Measurements from ENCODE around the gene PPFIA1. TPM values are rescaled to one million over a fixed set of nuclear protein-coding genes. Genes with fewer than 3 reads are reported as not detected.
"Not testable (repeated sequence)": the region's sequence is repeated elsewhere in the genome, so short reads cannot be mapped to it uniquely, and the experiment has no call there.

The PPFIA1 gene
- total RNA-seq, 1 experiment from 2014 or later, result 24.3 TPM

DNA sequence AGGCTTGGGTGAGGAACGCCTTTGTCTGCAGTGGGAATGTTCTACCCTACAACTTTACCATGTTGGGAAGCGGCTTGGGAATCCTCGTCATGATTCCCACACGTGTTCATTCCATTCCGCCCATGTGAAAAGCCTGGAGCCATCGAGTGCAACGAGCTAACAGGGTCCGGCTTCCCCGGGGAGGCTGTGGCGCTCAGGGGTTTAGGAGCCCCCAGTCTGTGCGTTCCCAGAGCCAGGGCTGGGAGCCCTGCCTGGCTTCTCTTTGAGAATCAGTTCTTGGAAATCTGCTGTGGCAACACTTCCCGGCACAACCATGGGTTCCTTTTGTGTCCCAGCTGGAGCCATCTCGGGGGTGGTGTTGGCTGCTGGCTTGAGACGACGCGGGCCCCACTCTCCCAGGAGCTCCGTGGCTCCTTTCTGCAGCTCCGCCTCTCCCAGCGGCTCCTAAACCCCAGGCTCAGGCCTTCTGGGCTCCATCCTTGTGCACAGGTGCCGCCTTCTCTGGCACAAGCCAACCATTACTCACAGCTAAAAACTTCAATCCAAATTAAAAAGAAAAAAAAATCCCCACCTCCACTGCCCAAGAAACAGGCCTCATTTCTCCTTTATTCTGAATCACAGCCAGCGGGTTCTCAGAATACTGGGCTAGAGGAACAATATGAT lies 18.7 kb upstream of the PPFIA1 start:
- peak; percentile 66 for DNase-seq (ENCODE audit: low read depth)

DNA sequence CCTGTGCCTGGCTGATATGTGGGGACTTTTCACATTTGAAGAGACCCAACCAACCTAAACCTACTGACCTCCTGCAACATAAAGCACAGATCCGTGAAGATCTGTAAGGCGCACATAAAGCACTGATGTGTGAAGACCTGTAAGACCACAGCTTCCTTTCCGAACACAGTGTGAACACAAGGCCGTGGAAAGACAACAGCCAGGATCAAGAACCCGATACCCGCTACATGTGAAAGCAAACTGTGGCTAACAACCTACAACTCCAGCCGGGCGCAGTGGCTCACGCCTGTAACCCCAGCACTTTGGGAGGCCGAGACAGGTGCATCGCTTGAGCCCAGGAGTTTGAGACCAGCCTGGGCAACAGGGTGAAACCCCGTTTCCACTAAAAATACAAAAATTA lies 17.6 kb upstream of the PPFIA1 start:
- no peak for DNase-seq (ENCODE audit: low read depth)

DNA sequence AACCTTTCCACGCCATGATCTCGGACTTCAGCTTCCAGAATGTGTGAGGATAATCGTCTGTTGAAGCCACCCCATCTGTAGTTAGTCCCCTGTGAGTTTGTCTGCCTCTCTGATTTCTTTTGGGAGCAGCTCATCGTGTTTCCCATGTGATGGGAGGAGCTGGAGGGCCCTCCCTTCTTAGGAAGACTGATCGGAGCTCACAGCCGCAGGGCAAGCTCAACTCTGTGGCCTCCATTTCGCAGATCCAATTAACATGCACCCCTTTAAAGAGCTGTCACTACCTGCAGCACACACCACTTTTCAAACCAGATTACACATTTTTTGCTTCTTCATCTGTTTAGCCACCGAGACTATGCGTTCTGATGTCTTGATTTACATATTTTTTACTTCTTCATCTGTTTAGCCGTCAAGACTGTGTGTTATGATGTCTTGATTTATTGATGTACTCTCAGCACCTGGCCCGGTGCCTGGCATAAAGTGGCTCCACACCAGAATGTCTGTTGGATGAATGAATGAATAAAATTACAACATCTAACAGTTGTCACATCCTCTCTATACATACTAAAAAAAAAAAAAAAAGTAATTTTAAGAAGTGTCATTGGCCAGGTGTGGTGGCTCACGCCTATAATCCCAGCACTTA lies 14.9 kb upstream of the PPFIA1 start:
- DNase-seq (ENCODE audit: low read depth), result no peak

DNA sequence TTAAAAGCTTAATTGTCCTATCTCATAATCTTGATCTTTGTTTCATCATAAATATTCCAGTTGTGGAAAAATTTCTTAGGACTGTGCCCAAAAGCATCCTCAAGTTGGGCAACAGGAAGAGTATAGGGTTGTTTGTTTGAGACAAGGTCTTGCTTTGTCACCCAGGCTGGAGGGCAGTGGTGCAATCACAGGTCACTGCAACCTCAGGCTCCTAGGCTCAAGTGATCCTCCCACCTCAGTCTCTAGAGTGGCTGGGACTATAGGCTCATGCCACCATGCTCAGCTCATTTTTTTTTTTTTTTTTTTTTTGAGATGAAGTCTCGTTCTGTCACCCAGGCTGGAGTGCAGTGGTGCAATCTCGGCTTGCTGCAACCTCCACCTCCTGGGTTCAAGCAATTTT lies 11.4 kb upstream of the PPFIA1 start:
- DNase-seq (ENCODE audit: low read depth), result not testable (repeated sequence)

DNA sequence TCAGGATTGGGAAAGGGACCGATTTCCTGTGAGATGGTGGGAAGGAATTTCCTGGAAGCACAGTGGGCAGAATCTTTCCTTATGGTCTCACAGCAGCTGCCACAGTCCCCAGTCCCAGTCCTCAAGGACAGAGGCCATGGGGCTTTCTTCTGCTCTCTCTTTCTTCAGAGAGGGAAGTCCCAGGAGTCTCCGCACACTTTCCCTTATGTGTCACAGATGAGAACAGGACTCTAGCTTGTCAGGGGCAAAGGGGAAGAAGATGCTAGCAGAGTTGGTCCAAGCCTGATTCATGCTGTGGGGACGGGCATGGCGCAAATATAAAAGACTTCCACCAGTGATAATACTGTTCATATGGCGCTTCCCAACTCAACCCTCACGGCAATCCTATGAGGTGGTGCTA lies 7.5 kb upstream of the PPFIA1 start:
- no peak for DNase-seq (ENCODE audit: low read depth)

DNA sequence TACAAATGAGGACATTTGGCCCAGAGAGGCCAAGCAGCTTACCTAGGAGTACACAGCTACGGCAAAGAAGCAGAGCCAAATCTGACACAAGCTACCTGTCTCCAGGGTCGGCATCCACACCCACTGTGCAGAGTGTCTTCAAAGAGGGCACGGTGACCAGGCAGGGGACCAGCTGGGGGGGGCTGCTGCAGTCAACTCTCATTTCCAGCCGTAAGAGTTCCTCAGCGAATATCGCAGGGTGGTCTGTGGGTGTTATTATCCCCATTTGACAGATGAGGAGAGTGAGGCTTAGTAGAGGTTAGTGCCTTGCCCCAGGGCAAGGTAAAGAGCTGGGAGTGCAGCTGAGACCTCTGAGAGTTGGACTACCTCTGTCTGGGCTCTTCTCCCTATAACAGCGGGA lies 7.1 kb upstream of the PPFIA1 start:
- DNase-seq (ENCODE audit: low read depth), result no peak

DNA sequence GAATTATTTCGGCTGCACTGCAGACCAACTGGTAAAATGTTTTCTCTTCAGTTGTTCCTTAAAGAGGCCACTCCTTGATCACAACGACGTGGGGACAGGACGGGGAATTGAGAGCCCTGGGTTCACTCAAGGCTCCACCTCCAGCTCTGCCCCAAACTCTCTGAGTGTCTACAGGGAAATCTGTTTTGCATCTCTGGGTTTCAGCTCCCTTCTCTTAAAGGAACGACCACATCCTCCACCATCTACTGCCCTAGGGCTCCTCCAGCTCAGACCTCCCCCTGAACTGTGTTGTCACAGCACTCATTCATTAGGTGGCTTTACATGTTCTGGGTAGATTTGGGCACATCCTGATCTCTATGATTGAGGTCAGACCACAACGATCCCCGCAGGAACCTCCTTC lies 5.1 kb upstream of the PPFIA1 start:
- no peak for DNase-seq (ENCODE audit: low read depth)

DNA sequence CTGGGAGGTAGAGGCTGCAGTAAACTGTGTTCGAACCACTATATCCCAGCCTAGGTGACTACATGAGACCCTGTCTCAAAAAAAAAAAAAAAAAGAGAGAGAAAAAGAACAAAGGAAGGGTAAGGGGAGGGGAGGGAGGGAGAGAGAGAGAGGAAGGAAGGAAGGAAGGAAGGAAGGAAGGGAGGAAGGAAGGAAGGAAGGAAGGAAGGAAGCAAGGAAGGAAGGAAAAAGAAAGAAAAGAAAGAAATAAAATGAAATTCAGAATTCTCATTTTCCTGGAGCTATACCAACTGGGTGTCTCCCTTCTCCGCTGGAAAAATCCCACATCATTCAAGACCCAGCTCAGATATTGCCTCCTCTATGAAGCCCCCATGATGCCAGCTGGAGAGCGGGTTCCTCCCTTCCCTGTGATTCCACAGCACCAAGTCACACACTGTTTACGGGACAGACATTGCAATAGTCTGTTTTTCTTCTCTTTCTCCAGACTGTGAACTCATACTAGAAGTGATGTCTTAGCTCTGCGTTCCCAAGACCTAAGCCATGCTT lies 3.0 kb upstream of the PPFIA1 start:
- no peak for DNase-seq (ENCODE audit: low read depth)

DNA sequence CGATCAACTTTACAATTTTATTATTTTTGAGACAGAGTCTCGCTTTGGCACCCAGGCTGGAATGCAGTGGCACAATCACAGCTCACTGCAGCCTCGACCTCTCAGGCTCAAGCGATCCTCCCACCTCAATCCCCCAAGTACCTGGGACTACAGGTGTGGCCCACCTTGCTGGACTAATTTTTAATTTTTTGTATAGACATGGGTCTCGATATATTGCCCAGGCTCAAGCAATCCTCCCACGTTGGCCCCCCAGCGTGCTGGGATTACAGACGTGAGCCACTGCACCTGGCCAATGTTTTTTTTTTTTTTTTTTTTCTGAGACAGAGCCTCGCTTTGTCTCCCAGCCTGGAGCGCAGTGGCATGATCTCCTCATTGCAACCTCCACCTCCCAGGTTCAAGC lies 2.0 kb upstream of the PPFIA1 start:
- no peak for DNase-seq (ENCODE audit: low read depth)

DNA sequence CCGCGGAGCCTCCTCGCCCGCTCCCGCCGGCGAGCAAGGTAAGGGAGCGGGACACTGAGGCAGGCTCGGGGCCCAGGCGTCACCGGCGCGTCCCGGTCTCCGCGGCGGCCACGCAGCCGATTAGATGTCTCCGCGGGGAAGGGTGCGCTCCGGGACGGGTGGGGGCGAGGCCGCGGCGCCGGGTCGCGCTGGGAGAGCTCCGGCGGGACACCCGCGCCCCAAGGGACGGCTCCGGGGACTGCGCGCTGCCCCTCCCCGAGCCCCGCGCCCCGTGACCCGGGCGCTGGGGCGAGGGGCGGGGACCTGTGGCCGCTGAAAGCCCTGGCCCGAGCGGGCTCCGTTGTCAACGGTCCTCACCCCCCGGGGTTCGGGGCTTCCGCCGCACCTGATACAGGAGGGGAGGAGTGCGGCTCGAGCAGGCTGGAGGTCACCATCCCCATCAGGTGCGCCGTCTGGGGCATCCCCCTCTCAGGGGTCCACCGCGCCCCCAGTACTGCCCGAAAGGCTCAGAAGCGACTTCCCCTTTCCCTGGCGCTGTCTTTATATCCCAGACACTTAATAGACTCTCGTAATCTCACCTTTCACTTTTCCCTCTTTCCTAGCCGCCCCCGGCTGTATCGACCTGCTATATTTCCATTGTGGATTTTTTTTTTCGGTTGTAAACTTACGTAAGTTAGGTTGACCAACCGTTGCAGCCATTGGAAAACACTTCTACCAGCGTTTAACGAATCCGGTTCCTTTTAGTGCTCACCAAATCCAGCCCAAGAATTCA lies 573 bp downstream of the PPFIA1 start:
- DNase-seq (ENCODE audit: low read depth), result peak; percentile 27

DNA sequence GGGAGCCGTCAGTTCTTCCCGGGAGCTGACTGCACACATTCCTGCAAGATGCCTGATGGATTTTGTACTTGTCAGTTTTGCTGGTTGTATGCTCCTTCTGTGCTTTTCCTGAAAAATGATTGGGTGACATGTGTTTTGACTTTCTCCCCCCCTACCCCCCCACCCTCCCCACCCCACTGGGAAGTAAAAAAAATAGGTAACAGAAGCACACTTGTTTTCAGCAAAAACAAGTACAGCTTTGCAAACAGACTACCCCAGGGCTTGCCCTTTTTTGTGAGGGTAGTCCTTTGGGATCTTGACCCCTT lies 1.1 kb downstream of the PPFIA1 start:
- DNase-seq (ENCODE audit: low read depth), result no peak

DNA sequence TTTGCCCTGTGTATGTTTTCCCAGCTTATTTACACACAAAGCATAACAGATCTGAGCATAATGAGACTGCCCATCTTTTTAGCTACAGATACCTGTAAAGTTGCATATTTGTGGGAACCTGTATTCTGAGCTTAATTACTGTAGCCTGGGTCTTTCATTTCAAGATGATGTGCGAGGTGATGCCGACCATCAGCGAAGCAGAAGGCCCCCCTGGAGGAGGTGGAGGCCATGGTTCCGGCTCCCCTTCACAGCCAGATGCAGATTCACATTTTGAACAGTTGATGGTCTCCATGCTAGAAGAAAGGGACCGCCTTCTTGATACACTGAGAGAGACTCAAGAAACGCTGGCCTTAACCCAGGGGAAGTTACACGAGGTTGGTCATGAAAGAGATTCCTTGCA lies 1.5 kb downstream of the PPFIA1 start:
- DNase-seq (ENCODE audit: low read depth), result no peak

DNA sequence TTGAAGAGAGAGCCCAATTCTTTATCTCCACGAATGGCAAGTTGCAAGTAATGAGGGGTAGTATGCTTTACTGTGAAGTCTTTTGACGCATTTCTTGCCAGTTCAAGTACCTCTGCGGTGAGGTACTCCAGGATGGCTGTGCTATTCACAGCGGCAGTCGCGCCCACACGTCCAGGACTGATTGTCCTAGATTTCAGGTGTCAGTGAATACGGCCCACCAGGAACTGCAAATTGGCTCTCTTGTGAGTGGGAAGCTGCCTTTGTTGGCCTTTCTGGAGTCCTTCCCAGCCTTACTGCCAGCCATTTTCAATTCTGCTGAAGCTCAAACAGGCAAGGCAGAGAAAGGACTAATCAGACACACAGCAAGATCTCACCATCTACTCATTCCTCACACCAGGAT lies 8.5 kb downstream of the PPFIA1 start:
- no peak for DNase-seq (ENCODE audit: low read depth)

DNA sequence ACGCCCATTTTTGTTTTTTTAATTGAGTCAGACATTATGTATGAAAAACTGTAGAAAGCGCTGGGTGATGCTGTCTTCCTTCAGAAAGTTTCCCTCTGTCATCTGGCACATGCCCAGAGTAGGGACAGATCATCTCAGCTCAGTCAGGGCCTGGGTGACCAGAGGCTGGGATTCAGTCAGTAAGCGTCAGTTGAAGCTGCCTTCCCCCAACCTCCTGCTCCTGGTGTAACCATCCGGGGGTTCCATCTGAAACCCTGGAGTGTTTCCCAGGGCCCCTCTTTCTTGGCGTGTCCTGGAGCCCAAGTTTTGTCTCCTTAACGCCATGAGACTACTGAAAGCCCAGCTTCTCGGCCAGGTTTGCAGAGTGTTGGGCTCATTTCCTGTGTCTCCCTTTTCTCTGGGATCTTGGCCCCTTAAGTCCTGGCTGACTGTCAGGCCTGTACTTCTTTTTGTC lies 10.7 kb downstream of the PPFIA1 start:
- no peak for DNase-seq (ENCODE audit: low read depth)

DNA sequence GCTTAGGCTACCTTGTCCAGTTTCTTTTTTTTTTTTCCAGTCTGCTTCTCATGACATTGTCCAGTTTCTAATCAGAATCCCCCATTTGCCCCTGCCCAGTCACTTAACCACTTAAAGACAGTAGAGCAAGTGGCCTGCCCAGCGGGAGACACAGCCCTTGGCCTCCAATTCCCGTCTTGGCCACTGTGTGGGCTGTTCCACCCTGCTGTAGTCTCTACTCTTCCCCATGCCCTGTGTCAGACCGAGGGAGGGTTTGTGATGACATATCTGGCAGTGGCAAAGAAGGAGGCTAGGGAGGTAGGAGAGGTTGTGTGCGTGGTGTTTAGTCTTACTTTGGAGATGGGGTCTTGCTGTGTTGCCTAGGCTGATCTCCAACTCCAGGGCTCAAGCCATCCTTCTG lies 11.5 kb downstream of the PPFIA1 start:
- no peak for DNase-seq (ENCODE audit: low read depth)

DNA sequence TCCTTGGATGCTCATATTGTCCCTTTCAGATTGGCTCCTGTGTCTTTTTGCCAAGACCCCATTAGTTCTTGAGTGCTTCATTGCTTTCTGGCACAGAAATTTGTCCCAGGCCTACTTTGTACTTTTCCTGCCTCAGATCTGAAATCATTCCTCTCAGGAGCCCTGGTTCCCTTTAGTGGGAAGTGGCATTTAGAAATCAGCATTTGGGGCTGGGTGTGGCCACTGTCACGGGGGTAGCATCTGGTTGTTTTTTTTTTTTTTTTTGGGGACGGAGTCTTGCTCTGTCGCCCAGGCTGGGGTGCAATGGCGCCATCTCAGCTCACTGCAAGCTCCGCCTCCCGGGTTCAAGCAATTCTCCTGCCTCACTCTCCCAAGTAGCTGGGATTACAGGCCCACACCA lies 18.2 kb downstream of the PPFIA1 start:
- no peak for DNase-seq (ENCODE audit: low read depth)

DNA sequence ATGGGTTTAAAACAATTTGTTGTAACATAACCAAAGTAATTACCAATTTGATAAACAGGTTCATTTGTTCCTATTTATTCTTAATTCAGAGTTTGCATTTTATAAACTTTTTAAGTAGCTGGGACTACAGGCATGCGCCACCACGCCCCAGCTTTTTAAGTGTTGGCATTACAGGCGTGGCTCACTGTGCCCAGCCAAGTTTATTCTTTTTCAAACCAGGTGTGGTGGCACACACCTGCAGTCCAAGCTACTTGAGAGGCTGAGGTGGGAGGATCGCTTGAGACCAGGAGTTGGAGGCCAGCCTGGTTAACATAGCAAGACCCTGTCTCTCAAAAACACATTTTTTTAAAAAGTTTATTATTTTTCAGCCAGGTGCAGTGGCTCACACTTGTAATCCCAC lies 19.1 kb downstream of the PPFIA1 start:
- DNase-seq (ENCODE audit: low read depth), result no peak

DNA sequence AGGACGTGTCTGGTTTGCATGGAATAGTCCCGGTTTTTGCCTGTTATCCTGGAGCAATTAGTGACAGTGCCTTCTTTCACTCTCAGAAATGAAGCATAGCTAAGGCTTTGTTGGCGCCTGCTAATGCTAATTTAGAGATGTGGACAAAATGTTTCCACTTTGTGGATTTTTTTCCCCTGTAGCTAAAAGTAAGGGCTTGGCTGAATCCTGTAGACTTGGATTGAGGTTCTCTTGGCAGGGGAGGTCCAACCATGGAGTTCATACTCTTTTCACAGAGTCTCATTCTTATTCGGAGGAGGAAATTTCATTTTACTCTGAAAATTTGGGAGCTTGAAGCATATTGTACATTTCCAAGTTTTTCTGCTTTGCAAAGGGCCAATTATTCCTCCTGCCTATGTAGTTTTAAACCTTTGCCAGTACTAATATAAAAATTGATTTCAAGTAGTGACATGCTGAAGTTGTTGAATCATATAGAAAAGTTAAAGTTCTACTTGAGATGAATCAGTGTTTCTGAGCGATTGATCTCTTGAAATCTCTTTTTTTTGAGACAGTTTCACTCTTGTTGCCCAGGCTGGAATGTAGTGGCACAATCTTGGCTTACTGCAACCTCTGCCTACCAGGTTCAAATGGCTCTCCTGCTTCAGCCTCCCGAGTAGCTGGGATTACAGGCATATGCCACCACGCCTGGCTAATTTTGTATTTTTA lies 20.0 kb downstream of the PPFIA1 start:
- no peak for DNase-seq (ENCODE audit: low read depth)

DNA sequence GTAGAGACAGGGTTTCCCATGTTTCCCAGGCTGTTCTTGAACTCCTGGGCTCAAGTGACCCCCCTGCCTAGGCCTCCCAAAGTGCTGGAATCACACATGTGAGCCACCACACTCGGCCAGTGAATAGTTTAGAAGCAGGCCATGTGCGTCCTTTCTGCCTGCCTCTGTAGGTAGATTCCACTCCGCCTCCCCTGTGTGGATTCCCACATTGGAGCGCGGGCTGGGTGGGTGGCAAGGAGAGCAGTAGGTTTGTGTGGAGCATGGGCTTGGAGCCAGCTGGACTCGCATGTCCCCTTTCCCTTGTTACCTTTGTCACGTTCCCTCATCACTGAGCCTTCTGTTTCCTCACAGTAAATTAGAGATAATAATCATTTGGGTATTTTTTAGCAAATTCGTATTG lies 21.7 kb downstream of the PPFIA1 start:
- no peak for DNase-seq (ENCODE audit: low read depth)

DNA sequence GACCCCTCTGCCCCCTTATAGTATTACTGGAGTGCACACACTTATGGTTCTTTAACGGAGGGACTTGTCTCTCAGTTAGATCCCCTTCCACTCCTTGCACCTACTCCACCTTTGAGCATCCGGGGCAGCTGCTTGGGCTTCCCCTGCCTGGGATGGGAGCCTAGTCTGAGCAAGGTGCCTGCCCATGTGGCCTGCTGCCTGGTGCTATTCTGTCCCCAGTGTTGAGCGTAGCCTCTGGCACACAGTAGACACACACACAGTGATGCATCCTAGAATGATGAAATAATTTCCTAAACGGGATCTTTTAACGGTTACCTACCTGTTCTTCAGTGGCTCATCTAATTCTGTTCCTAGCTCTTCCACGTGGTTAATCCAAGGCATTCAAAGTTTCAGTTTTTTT lies 22.4 kb downstream of the PPFIA1 start:
- no peak for DNase-seq (ENCODE audit: low read depth)

DNA sequence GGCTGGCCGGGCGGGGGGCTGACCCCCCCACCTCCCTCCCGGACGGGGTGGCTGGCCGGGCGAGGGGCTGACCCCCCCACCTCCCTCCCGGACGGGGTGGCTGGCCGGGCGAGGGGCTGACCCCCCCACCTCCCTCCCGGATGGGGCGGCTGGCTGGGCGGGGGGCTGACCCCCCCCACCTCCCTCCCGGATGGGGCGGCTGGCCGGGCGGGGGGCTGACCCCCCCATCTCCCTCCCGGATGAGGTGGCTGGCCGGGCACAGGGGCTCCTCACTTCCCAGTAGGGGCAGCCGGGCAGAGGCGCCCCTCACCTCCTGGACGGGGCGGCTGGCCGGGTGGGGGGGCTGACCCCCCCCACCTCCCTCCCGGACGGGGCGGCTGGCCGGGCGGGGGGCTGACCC lies 24.7 kb downstream of the PPFIA1 start:
- DNase-seq (ENCODE audit: low read depth), result not testable (repeated sequence)

DNA sequence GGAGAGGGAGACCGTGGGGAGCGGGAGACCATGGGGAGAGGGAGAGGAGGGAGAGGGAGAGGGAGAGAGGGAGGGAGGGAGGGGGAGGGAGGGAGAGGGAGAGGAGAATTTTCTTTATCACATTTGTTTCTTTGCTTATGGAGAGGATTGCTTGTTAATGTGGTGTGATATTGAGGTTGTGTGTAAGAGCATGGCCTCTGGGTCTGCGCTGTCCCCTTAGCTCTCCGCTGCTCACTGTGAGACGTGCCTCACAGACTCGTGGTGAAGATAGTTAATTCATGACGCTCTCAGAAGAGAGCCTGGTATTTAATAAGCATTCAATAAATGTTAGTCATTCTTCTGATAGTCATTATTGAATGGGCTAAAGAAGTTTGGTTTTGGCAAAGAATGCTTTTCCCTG lies 26.2 kb downstream of the PPFIA1 start:
- DNase-seq (ENCODE audit: low read depth), result no peak
